ENCODE results near the gene GPC5.

DNA sequence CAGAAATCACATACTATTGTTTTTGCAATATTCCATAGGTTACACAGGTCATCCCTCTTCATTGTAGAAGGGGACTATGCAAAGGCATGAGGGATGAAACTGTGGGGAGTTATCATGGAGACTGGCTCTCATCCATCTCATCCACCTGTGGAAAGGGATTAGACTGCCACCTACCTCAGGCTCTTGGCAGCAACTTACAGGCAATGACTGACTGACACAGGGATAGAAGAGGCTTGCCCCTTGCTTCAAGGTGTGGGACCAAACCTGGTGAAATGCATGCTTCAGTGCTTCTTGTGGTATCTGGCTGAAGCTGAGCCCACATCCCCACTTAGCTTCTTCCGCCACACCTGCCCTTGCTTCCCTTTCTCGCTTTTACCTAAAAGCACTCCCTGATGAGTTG lies 341.3 kb downstream of the GPC5 start:
- TF ChIP-seq, protein P1, sequence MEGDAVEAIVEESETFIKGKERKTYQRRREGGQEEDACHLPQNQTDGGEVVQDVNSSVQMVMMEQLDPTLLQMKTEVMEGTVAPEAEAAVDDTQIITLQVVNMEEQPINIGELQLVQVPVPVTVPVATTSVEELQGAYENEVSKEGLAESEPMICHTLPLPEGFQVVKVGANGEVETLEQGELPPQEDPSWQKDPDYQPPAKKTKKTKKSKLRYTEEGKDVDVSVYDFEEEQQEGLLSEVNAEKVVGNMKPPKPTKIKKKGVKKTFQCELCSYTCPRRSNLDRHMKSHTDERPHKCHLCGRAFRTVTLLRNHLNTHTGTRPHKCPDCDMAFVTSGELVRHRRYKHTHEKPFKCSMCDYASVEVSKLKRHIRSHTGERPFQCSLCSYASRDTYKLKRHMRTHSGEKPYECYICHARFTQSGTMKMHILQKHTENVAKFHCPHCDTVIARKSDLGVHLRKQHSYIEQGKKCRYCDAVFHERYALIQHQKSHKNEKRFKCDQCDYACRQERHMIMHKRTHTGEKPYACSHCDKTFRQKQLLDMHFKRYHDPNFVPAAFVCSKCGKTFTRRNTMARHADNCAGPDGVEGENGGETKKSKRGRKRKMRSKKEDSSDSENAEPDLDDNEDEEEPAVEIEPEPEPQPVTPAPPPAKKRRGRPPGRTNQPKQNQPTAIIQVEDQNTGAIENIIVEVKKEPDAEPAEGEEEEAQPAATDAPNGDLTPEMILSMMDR (IDR thresholded peaks at IDR 0.05), result no peak
- TF ChIP-seq POLR2AphosphoS5 (IDR thresholded peaks at IDR 0.05; ENCODE audit: low read depth, low read length), result no peak
